Hematopoietic multipotent progenitor cell treated with erythropoietin and hydrocortisone succinate and interleukin-3 and kit ligand, for 4 days (in vitro differentiated cells): ENCODE results near the gene TUBB8.
"Not testable (repeated sequence)": the region's sequence is repeated elsewhere in the genome, so short reads cannot be mapped to it uniquely, and the experiment has no call there.

Source experiments
- DNase-seq: peaks from one replicate; pipeline ENCODE4 v3.0.0-alpha.2; 2015

TUBB8 gene

DNA sequence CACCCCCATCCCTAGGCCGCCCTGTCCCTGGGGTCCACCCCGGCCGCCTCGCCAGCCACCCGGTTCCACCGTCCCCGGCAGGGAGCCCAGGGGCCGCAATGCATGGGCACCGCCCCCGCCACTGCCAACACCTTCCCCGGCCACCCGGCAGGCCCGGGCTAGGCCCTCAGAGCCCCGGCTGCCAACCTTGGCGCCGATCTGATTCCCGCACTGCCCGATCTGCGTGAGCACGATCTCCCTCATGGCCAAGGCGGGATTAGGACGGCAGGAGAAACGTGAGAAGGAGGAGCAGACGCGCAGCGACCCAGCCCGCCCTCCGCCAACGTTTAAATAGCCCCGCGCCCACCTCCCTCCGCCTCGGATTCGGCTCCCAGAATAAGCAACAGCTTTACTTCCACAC, at the start of gene TUBB8:
TUBB8 (minus strand) TSS at position 301 of the 400 bp plus-strand sequence; CDS start at position 243, 58 bp downstream.
- DNase-seq = no peak

DNA sequence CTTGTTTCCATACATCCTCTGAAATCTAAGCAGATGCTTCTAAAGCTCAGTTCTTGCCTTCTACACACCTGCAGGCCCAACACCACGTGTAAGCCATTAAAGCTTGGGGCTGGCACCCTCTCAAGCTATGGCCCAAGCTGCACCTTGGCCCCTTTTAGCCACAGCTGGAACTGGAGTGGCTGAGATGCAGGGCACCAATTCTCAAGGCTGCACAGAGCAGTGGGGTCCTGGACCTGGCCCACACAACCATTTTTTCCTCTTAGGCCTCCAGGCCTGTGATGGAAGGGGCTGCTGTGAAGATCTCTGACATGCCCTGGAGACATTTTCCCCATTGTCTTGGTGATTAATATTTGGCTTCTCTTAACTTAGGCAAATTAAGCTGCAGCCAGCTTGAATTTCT, 47.4 kb upstream of the TUBB8 start:
- no peak for DNase-seq

- DNase-seq = no peak
Measured at GRCh38 chr10:95356-96115, 46.4 kb upstream of the TUBB8 start.

GRCh38 chr10:94613-95012, 45.5 kb upstream of the TUBB8 start:
- DNase-seq = no peak

GRCh38 chr10:92846-93245, 43.8 kb upstream of the TUBB8 start:
- no peak for DNase-seq

- DNase-seq = no peak
Measured at GRCh38 chr10:92153-92552, 43.1 kb upstream of the TUBB8 start.

GRCh38 chr10:91313-91712, 42.2 kb upstream of the TUBB8 start:
- DNase-seq = no peak

GRCh38 chr10:90161-90560, 41.1 kb upstream of the TUBB8 start:
- no peak for DNase-seq

DNA sequence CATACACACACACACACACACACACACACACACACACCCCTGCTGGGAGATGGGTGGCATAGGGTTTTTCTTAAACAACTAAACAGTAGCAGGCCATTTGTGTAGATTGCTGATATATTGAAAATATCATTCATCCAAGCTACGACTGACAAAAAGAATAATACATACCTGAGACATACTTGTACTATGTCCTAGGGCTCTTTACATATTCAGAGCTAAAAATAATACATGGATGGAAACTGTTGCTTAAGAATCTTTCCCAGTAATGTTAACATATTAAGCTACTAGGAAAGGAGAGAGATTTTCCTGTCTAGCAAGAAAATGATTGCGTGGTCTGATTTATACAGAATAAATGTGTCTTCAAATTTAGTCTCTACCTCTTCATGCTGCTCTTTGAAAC, 40.2 kb upstream of the TUBB8 start:
- no peak for DNase-seq

GRCh38 chr10:88253-88652, 39.2 kb upstream of the TUBB8 start:
- peak; percentile 70 for DNase-seq

GRCh38 chr10:87177-88080, 38.3 kb upstream of the TUBB8 start:
- DNase-seq = peak; percentile 92

DNA sequence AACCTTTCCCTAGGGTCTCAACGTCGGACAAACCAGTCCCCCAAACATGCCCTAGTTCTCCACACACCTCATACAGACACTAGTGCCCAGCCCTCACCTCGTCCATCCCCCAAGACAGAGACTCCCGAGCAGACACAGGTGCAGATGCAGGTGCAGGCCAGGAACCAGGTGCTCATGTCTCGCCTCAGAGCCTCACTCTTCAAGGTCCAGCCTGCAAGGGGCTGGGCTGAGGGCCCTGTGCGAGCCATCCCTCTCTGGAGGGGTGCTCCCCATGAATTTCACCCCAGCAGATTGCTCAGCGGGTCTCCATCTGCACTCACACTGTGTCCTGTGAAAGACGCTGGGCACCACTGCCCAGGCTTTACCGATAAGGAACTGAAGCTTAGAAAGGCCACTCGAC, 36.9 kb upstream of the TUBB8 start:
- no peak for DNase-seq

GRCh38 chr10:85044-85443, 35.9 kb upstream of the TUBB8 start:
- DNase-seq = no peak

- DNase-seq = no peak
Measured at GRCh38 chr10:83930-84530, 34.9 kb upstream of the TUBB8 start.

- no peak for DNase-seq
Measured at GRCh38 chr10:80477-81105, 31.5 kb upstream of the TUBB8 start.

- DNase-seq = no peak
Measured at GRCh38 chr10:79532-80215, 30.6 kb upstream of the TUBB8 start.

- DNase-seq = no peak
Measured at GRCh38 chr10:78556-78955, 29.5 kb upstream of the TUBB8 start.

DNA sequence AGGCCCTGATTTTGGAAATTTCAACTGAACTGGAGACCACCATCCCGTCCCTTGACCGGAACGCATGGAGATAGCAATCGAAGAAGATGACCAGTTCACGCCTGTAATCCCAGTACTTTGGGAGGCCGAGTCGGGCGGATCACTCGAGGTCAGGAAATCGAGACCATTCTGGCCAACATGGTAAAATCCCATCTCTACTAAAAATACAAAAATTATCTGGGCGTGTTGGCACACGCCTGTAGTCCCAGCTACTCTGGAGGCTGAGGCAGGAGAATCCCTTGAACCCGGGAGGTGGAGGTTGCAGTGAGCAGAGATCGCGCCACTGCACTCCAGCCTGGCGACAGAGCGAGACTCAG, 25.1 kb upstream of the TUBB8 start:
- not testable (repeated sequence) for DNase-seq

DNA sequence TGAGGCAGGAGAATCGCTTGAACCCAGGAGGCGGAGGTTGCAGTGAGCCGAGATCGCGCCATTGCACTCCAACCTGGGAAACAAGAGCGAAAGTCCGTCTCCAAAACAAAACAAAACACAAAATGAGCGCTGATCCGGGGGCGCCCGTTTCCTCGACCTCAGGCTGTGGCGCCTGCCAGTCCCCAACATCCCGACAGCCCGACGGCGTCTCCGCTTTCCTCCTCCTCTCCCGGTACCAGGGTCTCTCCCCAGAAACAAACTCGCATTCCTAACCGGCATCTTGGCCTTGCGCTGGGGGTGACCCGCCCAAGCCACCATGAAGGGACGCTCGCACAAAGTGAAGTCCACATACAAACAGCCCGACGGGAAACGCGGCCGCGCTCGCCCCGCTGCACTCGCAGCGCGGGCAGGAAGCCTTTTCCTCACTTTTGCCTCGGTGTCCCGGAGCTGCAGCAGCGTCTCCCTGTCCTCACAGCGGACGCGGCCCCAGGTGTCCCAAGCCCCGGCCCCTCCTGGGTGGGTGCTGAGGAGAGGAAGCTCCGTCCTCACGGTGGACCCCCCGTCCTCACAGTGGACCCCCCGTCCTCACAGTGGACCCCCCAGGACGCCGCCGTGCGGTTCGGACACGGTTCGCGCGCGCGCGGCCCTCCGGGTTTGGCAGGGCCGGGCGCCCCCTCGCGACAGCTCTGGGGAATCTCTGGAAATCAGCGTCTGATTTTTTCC, 24.6 kb upstream of the TUBB8 start:
- peak; percentile 59 for DNase-seq

- DNase-seq = not testable (repeated sequence)
Measured at GRCh38 chr10:68156-68555, 19.1 kb upstream of the TUBB8 start.

DNA sequence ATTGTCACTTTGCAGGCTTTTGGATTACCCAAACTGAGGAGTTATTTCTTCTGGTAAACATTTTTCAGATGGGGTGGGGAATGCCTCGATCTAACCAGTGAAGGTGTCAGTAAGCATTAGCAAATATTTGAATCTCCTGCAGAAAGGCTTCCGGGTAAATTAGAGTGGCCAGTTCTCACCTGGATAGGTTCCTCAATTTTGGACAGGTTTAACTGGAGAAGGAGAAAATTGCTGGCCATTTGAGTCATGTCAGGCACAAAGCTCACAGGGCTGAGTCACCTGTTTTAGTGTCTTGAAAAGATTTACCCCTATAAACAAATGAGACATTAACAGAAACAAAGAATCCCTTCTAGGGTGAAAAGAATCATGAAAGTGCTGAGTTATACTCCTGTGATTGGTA, 830 bp upstream of the TUBB8 start:
- DNase-seq = not testable (repeated sequence)

DNA sequence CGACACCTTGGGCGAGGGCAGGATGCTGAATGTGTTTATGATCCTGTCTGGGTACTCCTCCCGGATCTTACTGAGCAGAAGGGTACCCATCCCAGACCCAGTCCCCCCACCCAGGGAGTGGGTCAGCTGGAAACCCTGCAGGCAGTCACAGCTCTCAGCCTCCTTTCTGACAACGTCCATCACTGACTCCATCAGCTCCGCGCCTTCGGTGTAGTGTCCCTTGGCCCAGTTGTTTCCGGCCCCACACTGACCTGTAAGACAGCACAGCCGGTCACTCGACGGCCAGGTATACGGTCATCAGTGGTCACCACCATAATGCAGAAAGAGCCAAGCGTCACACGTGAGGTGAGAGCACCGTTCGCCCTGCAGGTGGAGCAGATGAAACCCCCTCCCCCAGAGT, 1.2 kb downstream of the TUBB8 start:
- not testable (repeated sequence) for DNase-seq
